Retina (tissue), 1 donor: ENCODE data around the gene GCH1.

ENCODE experiments used
- DNase-seq: peaks from one replicate; pipeline ENCODE4 v3.0.0-alpha.2; 2016

GCH1 gene

GRCh38 chr14:54794159-54794558, 108.5 kb downstream of the GCH1 start:
- DNase-seq, result no peak

- no peak for DNase-seq
Measured at GRCh38 chr14:54792288-54792687, 110.3 kb downstream of the GCH1 start.
